ENCODE measurements around the gene MAPK11. TPM values are rescaled to one million over a fixed set of nuclear protein-coding genes. Genes with fewer than 3 reads are reported as not detected.

The MAPK11 gene
- total and polyA plus RNA-seq, 2 donors from 2014 or later, result 11.4 to 18.3 TPM

- Histone ChIP-seq H3K4me1 (ENCODE audit: control insufficient read depth in 2 of 3, insufficient read depth in 2 of 3, low read depth in 1 of 3, low read length in 3 of 3) (peaks cover 0 to 28% (median 0%) of the 10 kb centered on the region in 3 donors), H3K9me3 (ENCODE audit: control insufficient read depth in 2 of 3, insufficient read depth in 1 of 3, low read length in 3 of 3) (no peaks in the 10 kb centered on the region), H3K27ac (ENCODE audit: low read depth in 2 of 2, low read length in 2 of 2) (no peak overlapping the region), H3K9ac (ENCODE audit: low read length in 3 of 3) (no peak overlapping the region), H3K27me3 (ENCODE audit: control insufficient read depth, insufficient read depth, low read length) (no peaks in the 10 kb centered on the region), H3K36me3 (ENCODE audit: control insufficient read depth in 2 of 3, insufficient read depth in 3 of 3, low read length in 3 of 3) (no peaks in the 10 kb centered on the region), H3K4me3 (ENCODE audit: low read length in 3 of 3) (peak overlapping the region in 1 of 3 donors; percentile 21)
- intact Hi-C loops (cut with DNase I), result no loop called here
- DNase-seq, result peak in 1 of 5 donors; percentile 64
- no peak for FAIRE-seq
- TF ChIP-seq, protein P1, sequence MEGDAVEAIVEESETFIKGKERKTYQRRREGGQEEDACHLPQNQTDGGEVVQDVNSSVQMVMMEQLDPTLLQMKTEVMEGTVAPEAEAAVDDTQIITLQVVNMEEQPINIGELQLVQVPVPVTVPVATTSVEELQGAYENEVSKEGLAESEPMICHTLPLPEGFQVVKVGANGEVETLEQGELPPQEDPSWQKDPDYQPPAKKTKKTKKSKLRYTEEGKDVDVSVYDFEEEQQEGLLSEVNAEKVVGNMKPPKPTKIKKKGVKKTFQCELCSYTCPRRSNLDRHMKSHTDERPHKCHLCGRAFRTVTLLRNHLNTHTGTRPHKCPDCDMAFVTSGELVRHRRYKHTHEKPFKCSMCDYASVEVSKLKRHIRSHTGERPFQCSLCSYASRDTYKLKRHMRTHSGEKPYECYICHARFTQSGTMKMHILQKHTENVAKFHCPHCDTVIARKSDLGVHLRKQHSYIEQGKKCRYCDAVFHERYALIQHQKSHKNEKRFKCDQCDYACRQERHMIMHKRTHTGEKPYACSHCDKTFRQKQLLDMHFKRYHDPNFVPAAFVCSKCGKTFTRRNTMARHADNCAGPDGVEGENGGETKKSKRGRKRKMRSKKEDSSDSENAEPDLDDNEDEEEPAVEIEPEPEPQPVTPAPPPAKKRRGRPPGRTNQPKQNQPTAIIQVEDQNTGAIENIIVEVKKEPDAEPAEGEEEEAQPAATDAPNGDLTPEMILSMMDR (IDR thresholded peaks at IDR 0.05; ENCODE audit: borderline replicate concordance, extremely low read depth, insufficient read depth), result no peak
Measured at GRCh38 chr22:50314081-50314454, 43.9 kb upstream of the MAPK11 start.

DNA sequence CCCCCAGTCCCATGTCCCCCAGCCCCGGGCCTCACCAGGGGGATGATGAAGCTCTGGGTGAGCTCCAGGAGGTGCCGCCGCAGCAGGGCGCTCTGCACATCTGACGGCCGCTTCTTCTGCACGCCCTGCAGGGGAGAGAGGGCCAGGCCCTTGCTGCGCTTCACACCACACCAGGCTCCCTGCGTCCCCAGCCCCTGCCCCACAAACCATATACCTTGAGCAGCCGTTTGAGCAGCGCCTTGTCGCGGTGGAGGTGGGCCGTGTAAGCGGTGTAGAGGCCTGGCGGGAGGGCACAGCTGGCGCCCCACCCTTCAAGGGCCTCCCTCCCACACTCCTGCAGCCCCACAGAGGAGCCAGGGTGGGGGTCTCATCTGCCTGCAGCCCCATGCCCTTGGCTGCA is 43.4 kb upstream of the MAPK11 start:
- no peak overlapping the region for H3K9ac ChIP-seq (ENCODE audit: low read length in 3 of 3)
- peaks cover 0 to 30% (median 3%) of the 10 kb centered on the region in 3 donors for H3K4me1 ChIP-seq (ENCODE audit: control insufficient read depth in 2 of 3, insufficient read depth in 2 of 3, low read depth in 1 of 3, low read length in 3 of 3)
- TF ChIP-seq, protein P1 (IDR thresholded peaks at IDR 0.05; ENCODE audit: borderline replicate concordance, extremely low read depth, insufficient read depth), result no peak
- H3K27me3 ChIP-seq (ENCODE audit: control insufficient read depth, insufficient read depth, low read length), result no peaks in the 10 kb centered on the region
- H3K9me3 ChIP-seq (ENCODE audit: control insufficient read depth in 2 of 3, insufficient read depth in 1 of 3, low read length in 3 of 3), result no peaks in the 10 kb centered on the region
- no peak for FAIRE-seq
- H3K27ac ChIP-seq (ENCODE audit: low read depth in 2 of 2, low read length in 2 of 2), result no peak overlapping the region
- no peak overlapping the region for H3K4me3 ChIP-seq (ENCODE audit: low read length in 3 of 3)
- peak in 2 of 5 donors; percentile 55 to 60 for DNase-seq
- H3K36me3 ChIP-seq (ENCODE audit: control insufficient read depth in 2 of 3, insufficient read depth in 3 of 3, low read length in 3 of 3), result no peaks in the 10 kb centered on the region
- intact Hi-C loops (cut with DNase I), result no loop called here

DNA sequence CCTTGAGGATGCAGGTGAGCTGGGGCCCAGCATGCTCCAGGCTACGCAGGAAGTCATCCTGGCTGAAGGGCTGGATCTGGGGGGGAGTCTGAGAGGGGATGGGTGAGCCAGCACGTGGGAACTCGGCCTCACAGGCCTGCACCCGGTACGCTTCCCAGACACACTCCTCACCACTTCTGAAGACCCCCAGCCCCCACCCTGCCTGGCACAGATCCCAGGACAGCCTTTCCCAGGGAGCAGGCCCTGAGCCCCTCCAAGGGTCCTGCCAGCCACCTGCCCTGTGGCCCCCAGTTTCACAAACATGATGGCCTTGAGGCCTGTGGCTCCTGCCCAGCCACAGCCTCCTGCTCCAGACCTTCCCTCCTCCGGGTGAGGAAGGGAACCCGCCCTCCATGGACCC is 42.8 kb upstream of the MAPK11 start:
- DNase-seq, result peak in 2 of 5 donors; percentile 59 to 72
- H3K9ac ChIP-seq (ENCODE audit: low read length in 3 of 3), result no peak overlapping the region
- H3K27me3 ChIP-seq (ENCODE audit: control insufficient read depth, insufficient read depth, low read length), result no peaks in the 10 kb centered on the region
- H3K27ac ChIP-seq (ENCODE audit: low read depth in 2 of 2, low read length in 2 of 2), result no peak overlapping the region
- intact Hi-C loops (cut with DNase I), result no loop called here
- no peaks in the 10 kb centered on the region for H3K36me3 ChIP-seq (ENCODE audit: control insufficient read depth in 2 of 3, insufficient read depth in 3 of 3, low read length in 3 of 3)
- FAIRE-seq, result no peak
- peaks cover 0 to 33% (median 4%) of the 10 kb centered on the region in 3 donors for H3K4me1 ChIP-seq (ENCODE audit: control insufficient read depth in 2 of 3, insufficient read depth in 2 of 3, low read depth in 1 of 3, low read length in 3 of 3)
- no peak overlapping the region for H3K4me3 ChIP-seq (ENCODE audit: low read length in 3 of 3)
- TF ChIP-seq, protein P1 (IDR thresholded peaks at IDR 0.05; ENCODE audit: borderline replicate concordance, extremely low read depth, insufficient read depth), result no peak
- H3K9me3 ChIP-seq (ENCODE audit: control insufficient read depth in 2 of 3, insufficient read depth in 1 of 3, low read length in 3 of 3), result no peaks in the 10 kb centered on the region

- no peak overlapping the region for H3K4me3 ChIP-seq (ENCODE audit: low read length in 3 of 3)
- FAIRE-seq, result no peak
- H3K9ac ChIP-seq (ENCODE audit: low read length in 3 of 3), result no peak overlapping the region
- TF ChIP-seq, protein P1 (IDR thresholded peaks at IDR 0.05; ENCODE audit: borderline replicate concordance, extremely low read depth, insufficient read depth), result no peak
- DNase-seq, result peak in 1 of 5 donors; percentile 71
- no peak overlapping the region for H3K27ac ChIP-seq (ENCODE audit: low read depth in 2 of 2, low read length in 2 of 2)
- no peaks in the 10 kb centered on the region for H3K9me3 ChIP-seq (ENCODE audit: control insufficient read depth in 2 of 3, insufficient read depth in 1 of 3, low read length in 3 of 3)
- intact Hi-C loops (cut with DNase I), result no loop called here
- peaks cover 0 to 36% (median 4%) of the 10 kb centered on the region in 3 donors for H3K4me1 ChIP-seq (ENCODE audit: control insufficient read depth in 2 of 3, insufficient read depth in 2 of 3, low read depth in 1 of 3, low read length in 3 of 3)
- H3K36me3 ChIP-seq (ENCODE audit: control insufficient read depth in 2 of 3, insufficient read depth in 3 of 3, low read length in 3 of 3), result no peaks in the 10 kb centered on the region
- H3K27me3 ChIP-seq (ENCODE audit: control insufficient read depth, insufficient read depth, low read length), result no peaks in the 10 kb centered on the region
Measured at GRCh38 chr22:50312371-50312770, 42.2 kb upstream of the MAPK11 start.

Measured in kidney (tissue), 14 donors.